ENCODE data around the gene IL15RA.

The IL15RA gene

DNA sequence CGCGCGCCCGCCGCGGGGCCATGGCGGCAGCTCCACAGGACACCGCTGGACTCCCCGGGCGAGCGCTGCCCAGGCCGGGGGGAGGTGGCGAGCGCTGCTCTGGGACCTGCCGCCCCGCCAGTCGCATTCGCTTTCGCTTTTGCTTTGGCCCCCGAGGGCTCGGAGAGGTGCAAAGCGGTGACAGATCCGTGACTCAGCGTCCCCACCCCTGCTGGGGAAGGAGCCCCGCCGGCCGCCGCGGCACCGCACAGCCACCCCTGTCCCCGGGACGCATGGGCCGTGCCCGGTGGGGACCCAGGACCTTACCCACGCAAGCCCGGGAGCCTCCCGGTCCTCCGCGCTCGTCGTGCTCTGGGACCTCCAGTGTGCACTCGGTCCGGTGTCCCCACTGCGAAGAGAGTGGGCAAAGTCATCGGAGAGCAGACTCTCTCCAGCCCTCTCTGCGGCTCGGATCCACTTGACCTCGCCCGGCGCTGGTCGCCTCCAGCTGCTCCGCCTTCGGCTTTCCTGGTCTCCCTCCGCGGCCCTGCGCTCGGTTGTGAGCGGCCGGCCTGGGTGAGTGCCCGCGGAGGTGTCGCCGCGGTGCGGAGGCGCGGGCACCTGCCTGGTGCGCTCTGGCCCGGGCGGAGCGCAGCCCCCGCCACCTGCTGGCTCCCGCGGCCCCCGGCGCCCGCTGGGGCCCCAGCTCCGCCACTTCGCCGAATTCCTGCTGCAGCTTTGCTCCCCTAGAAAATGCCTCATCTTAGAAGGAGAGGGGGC lies at the start of gene IL15RA:
IL15RA (minus strand) TSS at position 73 of the 759 bp plus-strand sequence; CDS start at position 22, 51 bp downstream.
- peak; percentile 76 for DNase-seq (ENCODE audit: low read depth)

GRCh38 chr10:6025683-6026255 lies 48.4 kb upstream of the IL15RA start:
- no peak for DNase-seq (ENCODE audit: low read depth)

GRCh38 chr10:6024334-6024682 lies 47.0 kb upstream of the IL15RA start:
- no peak for DNase-seq (ENCODE audit: low read depth)

GRCh38 chr10:6023661-6024333 lies 46.5 kb upstream of the IL15RA start:
- DNase-seq (ENCODE audit: low read depth) = no peak

GRCh38 chr10:6022660-6023059 lies 45.3 kb upstream of the IL15RA start:
- no peak for DNase-seq (ENCODE audit: low read depth)

DNA sequence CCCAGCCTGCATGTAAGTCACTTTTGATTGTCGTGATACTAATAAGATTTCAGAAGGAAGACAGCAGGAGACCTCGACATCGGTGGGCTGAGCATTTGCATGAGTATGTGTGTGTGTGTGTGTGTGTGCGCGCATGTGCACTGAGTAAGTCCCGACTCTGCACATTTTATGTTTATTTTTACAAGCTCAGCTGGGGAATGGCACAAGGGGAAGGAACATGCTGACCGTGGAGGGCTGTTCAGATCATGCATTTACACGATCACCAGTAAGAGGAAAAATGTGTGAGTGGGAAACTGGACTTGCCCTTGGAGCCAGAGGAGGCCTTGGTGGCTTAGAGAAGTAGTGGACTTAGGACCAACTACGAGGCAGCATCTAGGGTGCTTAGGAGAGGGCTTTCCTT lies 43.5 kb upstream of the IL15RA start:
- DNase-seq (ENCODE audit: low read depth) = no peak

DNA sequence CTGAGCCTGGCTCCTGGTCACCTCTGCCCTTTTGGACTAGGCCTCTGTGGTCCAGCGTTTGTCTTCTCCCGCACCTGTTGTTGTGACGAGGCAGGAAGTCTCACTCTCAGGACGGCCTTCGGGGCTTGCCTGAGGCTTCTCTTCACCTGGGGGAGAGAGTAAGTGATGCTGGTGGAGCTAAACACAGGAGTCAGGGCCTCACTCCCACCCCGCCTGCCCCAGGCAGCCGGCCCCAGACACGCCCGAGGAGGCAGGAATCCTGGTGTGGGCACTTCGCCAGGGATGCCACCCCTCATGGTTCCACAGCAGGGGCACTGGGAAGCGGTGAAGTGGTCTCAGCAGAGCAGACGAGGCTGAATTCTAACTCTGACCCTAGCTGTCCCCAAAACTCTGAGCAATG lies 42.5 kb upstream of the IL15RA start:
- no peak for DNase-seq (ENCODE audit: low read depth)

- DNase-seq (ENCODE audit: low read depth) = no peak
These were observed 41.9 kb upstream of the IL15RA start for GRCh38 chr10:6019010-6019782.

- DNase-seq (ENCODE audit: low read depth) = no peak
These were observed 41.1 kb upstream of the IL15RA start for GRCh38 chr10:6018422-6018821.

DNA sequence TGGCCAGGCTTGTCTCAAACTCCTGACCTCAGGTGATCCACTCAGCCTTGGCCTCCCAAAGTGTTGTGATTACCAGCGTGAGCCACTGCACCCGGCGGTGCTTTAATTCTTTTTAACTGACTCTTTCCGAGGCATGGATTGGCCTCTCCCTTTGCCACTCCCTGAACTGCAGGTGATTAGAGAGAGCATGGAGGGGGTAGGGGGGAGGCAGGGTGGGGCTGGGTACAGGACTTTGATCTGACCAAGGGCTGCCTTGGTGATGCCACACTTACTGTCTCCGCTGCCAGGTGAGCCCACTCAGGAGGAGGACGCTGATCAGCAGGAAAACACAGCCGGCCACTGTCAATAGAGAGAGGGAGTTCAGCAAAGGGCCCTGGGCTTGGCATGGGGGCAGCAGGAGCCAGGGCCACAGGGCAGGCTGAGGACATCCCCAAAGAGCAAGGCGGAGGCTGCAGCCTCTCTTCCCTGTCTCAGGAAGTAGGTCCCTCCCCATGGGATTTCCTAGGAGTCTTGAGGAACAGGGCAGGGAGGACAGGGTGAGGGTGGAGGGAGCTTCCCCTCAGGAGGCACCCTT lies 40.5 kb upstream of the IL15RA start:
- no peak for DNase-seq (ENCODE audit: low read depth)

- peak; percentile 68 for DNase-seq (ENCODE audit: low read depth)
These were observed 37.0 kb upstream of the IL15RA start for GRCh38 chr10:6014241-6014761.

- DNase-seq (ENCODE audit: low read depth) = no peak
These were observed 36.3 kb upstream of the IL15RA start for GRCh38 chr10:6013413-6014192.

DNA sequence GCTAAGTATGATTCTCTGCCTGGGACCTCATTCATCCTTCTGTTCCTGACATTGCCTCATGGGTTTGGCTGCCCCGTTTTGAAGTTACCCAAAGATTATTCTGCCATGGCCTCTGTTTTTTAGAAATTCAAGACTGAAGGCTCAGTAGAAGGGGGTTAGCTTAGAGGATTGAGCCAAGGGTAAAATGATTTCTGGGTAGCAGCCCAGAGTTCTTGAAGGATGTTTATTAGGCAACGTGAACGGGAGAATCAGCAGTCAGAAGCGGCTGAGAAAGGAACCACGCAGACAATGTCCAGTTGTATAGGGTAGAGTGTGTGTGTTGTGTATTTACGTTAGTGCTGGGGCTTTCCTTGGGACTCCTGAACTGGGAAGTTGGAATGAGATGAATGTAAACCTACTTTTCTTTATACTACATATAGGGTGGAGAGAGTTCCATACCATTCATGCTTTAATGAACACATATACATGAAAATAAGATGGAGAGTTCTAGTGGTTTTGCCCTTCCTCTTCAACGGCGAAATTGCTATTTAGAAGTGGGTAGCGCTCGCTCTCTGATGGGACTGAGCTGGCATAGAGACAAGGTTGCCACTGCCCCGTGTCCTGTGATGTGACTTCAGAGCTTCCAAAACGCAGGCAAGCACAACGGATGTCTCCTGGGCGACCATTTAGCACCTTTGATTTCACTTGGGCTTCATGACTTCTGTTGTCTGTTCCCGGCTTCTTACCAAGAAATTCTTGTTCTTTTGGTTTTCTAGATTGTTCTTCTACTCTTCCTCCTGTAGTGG lies 35.0 kb upstream of the IL15RA start:
- DNase-seq (ENCODE audit: low read depth) = no peak

- DNase-seq (ENCODE audit: low read depth) = no peak
These were observed 34.2 kb upstream of the IL15RA start for GRCh38 chr10:6011558-6011957.

- no peak for DNase-seq (ENCODE audit: low read depth)
These were observed 33.2 kb upstream of the IL15RA start for GRCh38 chr10:6010569-6010968.

DNA sequence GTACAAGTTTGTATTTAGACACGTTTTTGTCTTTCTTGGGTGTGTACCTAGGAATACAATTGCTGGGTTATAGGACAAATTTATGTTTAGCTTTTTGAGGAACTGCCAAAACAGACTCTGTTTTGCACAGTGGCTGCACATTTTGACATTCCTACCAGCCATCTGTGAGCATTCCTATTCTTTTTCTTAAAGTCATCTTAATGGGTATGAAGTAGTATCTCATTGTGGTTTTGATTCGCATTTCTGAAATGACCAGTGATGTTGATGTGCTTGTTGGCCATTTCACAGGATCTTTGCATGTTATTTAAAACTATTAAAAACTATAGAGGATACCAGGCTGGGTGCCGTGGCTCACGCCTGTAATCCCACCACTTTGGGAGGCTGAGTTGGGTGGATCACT lies 32.6 kb upstream of the IL15RA start:
- DNase-seq (ENCODE audit: low read depth) = no peak

DNA sequence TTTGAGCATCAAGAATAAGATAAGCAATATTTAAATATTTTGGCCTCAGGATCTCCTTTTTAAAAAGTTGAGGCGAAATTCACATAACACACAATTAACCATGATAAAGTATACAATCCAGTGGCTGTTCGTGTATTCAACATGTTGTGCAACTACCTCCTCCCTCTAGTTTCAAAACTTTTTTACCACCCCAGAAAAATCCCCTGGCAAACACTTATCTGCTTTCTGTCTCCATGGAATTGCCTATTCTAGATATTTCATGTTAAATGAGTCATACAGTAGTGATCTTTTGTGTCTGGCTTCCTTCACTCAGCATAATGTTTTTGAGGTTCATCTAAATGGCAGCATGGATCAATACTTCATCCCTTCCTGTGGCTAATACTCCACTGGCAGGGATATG lies 31.8 kb upstream of the IL15RA start:
- DNase-seq (ENCODE audit: low read depth) = no peak

DNA sequence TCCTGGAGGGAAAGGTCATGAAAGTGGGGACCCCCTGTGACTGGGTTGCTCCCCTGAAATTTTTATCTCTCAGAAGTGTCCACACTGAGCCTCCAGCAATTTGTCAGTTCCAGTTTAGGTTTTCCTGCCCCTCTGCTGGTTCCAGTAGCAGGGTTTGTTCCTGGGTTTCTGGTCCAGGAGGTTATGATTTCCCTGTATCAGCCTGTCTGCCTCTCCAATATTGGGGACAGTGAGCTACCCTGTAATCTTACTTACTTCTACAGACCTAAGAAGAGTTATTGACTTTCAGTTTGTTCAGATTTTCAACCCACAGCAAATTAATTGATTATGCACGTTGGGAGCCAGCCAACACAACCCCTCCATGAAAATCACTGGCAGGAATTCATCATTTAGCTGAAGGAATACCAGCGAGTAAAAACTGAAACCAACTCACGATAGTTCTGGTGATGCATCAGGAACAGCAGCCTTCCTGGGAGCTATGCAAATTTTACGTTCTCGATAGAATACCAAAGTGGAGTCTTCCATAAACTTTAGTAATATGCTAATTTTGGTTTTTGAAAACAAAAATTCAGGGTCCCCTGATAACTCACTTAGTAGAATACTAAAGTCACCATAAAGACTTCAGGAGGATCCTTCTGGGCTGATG lies 31.3 kb upstream of the IL15RA start:
- DNase-seq (ENCODE audit: low read depth) = no peak

DNA sequence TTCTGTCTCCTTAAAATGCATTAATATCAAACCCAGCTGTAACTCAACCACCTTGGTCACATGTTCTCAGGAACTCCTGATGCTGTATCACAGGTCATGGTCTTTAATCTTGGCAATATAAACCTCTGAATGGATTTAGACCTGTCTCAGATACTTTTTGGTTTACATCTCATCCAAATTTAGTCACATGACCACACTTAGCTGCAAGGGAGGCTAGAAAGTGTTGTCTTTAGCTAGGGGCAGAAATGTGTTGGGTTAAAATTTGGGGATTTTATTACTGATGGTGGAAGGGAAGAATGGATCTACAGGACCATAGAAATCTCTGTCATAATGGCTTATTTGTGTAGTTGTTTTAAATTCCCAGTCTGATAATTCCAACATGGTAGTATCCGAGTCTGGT lies 29.6 kb upstream of the IL15RA start:
- no peak for DNase-seq (ENCODE audit: low read depth)

DNA sequence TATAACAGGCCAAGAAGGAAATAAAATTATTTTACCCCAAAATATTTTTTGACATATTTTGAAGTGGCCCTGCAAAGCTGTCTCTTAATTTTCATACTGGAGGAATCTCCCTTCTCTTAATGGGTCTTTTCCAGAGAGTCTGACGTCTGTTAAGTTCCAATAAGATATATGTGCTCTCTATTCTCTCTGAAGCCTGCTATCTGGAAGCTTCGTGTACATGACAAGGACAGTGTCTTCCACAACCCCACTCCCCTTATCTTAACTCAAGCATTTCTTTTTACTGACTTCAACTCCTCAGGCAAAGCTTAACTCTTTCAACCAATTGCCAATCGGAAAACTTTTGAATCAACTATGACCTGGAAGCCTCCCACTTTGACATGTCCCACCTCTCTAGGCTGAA lies 29.2 kb upstream of the IL15RA start:
- no peak for DNase-seq (ENCODE audit: low read depth)

Measured in T-helper 22 cell (primary cell).